NCI-H128 (cell line): ENCODE results near the gene D2HGDH.
"Not testable (repeated sequence)": the region's sequence is repeated elsewhere in the genome, so short reads cannot be mapped to it uniquely, and the experiment has no call there.

Source experiments
- DNase-seq: peaks from one replicate; lab custom pipeline; 2025; ENCODE audit not compliant: unreplicated experiment; lab: John Stamatoyannopoulos, UW

Gene D2HGDH

GRCh38 chr2:241791385-241791784, 57.0 kb downstream of the D2HGDH start:
- DNase-seq = not testable (repeated sequence)

GRCh38 chr2:241793385-241793784, 59.0 kb downstream of the D2HGDH start:
- no peak for DNase-seq

DNA sequence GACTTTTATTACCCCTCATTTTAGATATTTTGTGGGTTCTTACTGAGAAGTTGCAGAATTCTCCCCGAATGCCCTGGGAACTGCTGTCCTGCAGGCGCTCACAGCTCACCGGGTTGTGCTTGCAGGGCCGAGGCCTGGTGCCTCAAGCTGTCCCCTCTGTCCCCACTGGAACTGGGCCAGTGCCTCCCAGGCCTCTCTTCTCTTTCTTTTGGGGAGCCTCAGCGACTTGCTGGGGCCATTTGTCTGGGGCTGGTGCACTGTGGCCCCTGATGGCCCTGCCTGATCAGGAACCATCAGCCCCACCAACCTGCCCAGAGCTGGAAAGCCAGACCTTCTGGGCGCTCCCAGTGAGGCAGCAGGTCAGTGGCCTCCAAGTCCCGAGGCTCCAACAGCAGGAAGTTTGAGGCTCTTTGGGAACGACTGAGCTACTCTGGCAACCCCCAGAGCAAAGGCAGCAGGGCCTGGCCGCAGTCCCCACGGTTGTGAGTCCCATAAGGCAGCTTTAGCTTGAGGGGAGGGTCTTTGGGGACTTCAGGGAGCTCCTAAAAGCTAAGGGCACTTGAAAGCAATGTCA, 59.9 kb downstream of the D2HGDH start:
- no peak for DNase-seq

GRCh38 chr2:241795021-241795999, 60.9 kb downstream of the D2HGDH start:
- DNase-seq = no peak

GRCh38 chr2:241796209-241796608, 61.8 kb downstream of the D2HGDH start:
- no peak for DNase-seq

DNA sequence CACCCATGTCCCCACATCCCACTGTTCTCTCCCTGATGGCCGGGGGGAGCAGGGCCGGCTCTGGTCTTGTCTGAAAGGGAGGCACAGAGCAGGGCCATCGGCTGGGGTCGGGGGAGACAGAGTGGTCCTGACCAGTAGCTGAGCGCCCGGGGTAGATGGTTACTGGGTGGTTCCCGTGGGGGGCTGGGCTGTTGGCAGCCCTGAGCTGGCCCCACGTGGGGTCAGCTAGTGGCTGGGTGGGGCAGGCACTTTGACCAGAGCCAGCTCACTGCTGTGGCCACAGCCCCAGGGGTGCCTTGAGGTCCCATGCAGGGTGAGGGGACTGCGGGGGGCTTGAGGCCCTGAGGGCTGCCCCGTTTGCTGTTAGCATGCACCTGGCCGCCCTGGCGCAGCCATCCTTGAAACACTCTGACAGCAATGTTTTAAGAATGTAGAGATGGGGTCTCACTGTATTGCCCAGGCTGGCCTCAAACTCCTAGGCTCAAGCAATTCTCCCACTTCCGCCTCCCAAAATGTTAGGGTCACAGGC, 62.2 kb downstream of the D2HGDH start:
- DNase-seq = no peak

DNA sequence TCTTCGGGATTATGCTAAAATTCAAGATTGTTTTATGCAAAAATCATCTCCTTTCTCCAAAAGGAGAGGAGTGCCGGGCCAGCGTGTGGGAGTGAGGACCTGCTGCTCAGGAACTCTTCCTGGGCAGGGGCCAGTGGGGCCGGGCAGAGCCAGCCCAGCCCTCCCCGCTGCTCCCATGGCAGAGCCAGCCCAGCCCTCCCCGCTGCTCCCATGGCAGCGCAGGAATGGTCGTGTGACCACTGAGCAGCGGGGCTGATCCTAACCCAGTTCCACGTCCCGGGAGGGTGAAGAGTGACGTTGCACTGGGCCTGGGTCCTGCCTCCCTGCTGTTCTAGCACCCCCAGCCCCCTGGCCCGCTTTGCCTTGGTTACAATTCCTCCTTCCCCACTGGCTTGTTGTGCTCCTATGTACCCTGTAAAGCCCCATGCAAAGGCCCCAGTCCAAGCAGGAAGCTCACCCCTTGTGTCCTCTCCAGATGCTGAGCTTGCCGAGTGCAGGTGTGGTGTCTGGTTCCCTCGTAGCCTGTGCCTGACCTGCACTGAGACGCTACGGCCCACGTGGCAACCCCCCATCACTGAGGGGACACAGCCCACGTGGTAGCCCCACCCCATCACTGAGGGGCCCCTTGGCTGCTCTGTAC, 63.1 kb downstream of the D2HGDH start:
- DNase-seq = no peak

DNA sequence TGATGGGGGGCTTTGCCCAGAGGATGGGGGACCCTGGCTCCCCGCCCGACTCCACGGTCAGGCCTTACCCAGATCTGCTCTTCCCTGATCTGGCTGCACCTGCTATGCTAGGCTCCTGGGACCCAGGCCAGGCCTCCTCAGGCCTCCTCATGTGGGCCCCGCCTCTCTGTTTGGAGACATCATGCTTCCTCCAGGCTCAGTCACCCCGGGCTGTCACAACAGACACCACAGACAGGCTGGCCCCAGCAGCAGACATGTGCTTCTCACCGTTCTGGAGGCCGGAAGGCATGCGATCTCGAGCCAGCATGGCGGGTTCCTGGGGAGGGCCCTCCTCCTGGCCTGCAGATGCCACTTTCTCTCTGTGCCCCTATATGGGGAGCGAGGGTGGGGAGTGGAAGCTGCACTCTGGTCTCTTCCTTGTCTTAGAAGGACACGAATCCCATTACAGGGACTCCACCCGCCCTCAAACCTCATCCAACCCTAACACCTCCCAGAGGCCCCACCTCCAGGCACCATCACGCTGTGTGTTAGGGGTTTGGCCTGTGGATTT, 63.7 kb downstream of the D2HGDH start:
- no peak for DNase-seq

GRCh38 chr2:241798631-241799521, 64.4 kb downstream of the D2HGDH start:
- DNase-seq = no peak

GRCh38 chr2:241799522-241800197, 65.2 kb downstream of the D2HGDH start:
- DNase-seq = no peak

GRCh38 chr2:241800198-241800903, 65.9 kb downstream of the D2HGDH start:
- DNase-seq = not testable (repeated sequence)

DNA sequence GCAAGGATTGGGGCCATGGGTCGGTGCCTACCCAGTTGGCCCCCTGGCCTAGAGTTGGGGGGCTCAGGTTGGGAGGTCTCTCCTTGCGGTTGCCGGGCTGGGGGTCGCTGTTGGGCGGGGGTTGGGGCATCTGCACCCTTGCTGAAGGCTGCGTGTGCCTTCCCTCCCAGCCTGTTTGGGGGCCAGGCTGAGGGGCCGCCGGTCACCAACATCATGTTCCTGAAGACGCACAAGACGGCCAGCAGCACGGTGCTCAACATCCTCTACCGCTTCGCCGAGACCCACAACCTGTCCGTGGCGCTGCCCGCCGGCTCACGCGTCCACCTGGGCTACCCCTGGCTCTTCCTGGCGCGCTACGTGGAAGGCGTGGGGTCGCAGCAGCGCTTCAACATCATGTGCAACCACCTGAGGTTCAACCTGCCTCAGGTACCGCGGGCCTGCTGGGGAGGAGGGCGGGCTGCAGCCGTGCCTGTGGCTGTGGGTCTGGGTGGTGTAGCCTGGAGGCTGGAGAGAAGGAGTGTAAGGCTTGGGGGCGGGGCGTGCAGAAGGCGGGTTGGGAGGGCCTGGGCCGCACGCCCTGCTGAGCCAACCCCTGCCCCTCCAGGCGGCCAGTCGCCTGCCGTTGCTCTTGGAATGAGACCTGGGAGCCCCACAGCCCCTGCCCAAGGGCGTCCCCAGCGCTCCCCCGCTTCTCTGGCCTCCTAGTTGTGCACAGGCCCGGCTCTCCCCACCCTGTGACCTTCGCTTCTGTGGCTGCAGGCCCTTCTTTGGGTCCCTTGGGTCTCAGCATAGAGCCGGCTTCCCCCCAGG, 67.4 kb downstream of the D2HGDH start:
- DNase-seq = no peak

DNA sequence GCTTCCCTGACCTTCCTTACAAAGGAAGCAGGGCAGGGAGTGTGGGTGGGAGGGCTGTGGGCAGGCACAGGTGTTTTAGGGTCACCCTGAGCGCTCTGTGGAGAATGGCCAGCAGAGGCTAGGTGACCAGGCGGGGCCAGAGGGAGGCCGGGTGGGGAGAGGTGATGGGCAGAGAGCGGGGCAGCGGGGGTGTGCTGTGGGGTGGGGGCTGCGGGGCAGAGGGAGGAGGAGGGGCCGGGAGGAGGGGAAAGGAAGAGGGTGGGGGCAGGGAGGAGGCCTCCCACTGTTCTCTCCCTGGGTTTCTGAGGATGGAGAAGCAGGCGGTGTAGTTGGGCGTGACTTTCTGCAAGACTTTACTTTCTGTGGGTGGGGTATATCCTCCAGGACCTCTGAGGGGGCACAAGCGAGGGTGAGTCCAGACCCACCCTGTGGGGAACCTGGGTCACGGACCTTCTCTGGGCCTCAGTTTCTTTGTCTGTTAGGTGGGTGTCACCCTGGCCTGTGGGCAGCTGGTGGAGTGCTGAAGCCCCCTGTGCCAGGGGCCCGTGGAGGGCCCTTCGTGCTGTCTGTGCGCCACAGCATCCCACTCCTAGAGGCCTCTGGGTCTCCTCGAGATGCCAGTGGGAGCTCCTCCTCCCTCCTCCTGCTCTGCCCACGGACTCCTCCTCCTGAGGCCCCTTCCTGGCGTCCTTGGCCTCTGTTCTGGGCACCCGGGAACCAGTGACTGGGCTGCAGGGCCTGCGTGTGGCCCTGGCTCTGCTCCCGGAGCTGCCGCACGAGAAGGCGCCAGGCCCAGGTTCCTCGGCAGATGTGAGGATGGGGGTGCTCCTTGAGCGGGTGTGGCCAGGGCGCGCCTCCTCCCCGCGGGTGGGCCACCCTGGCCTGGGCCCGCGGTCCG, 68.2 kb downstream of the D2HGDH start:
- DNase-seq = no peak

DNA sequence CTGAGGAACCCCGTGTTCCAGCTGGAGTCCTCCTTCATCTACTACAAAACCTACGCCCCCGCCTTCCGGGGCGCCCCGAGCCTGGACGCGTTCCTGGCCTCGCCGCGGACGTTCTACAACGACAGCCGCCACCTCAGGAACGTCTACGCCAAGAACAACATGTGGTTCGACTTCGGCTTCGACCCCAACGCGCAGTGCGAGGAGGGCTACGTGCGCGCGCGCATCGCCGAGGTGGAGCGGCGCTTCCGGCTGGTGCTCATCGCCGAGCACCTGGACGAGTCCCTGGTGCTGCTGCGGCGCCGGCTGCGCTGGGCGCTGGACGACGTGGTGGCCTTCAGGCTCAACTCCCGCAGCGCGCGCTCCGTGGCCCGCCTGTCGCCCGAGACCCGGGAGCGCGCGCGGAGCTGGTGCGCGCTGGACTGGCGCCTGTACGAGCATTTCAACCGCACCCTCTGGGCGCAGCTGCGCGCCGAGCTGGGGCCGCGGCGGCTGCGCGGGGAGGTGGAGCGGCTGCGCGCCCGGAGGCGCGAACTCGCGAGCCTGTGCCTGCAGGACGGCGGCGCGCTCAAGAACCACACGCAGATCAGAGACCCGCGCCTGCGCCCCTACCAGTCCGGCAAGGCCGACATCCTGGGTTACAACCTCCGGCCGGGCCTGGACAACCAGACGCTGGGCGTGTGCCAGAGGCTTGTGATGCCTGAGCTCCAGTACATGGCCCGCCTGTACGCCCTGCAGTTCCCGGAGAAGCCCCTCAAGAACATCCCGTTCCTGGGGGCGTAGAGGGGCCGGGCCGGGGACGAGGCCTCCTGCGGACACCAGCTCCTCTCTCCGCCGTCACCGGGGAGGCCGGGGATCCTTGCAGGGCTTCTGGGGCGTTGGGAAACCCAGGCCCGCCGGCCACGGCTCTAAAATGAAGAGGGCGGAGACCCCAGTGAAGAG, 69.2 kb downstream of the D2HGDH start:
- peak; percentile 6 for DNase-seq

DNA sequence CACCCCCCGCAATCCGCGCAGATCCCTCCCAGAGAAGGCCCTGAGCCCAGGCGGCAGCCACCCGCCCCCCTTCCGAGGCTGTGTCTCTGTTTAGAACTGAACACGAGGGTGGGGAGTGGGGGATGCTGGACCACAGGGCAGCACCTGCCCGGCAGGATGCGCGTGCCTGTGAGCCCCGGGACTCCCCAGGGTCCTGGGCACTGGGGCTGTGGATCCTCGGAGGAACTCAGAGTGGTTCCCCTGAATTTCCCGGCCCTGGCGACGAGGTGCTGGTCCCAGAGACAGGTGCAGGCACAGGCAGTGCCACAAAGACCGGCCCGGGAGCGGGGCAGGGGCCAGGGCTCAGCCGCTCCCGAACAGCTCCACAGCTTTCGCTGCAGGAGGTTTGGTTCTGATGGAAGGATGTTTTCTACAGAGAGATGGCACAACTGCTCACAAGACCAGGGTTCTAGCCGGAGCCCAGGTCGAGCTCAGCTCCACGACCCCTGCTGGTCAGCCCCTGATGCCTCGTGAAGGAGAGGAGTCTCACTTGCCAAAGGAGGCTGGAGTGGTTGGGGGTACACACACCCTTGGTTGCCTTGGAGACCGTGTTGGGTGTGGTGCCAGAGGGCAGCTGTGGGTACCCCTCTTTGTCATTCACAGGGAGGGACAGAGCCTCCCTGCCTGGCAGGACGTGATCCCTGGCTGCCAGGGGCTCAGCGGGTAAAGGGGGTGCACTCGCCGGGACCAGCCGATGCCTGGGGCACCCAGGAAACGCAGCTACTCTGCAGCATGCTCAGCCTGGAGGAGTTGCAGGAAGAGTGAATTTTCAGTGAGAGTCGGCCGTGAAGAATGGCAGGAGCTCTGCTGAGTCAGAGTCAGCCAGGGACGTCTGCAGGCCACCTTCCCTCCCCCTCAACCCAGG, 70.1 kb downstream of the D2HGDH start:
- no peak for DNase-seq
